Activated CD4-positive, alpha-beta T cell treated with anti-CD3 and anti-CD28 coated beads for 36 hours (primary cell): ENCODE data around the gene AKT1S1. TPM values are rescaled to one million over a fixed set of nuclear protein-coding genes. Genes with fewer than 3 reads are reported as not detected.

ENCODE experiments used
- ATAC-seq: fragments of 200-7000 bp; cut with Tn5 transposase; one replicate; pipeline ENCODE4 v1.10.0; 2021; ENCODE audit warnings: mild to moderate bottlenecking, moderate library complexity
- CTCF ChIA-PET: fragments of 350-600 bp; sonication (Branson Sonifier 250); formaldehyde crosslinking; loops from one replicate; lab custom pipeline; 2021; ENCODE audit warnings: antibody characterized with exemption; lab: Charles Lee
- POLR2A ChIA-PET: fragments of 350-600 bp; sonication (Branson Sonifier 250); formaldehyde crosslinking; loops from one replicate; lab custom pipeline; 2021; ENCODE audit warnings: antibody characterized with exemption, inconsistent platforms; lab: Charles Lee
- DNase-seq: peaks from one replicate; pipeline ENCODE4 v3.0.0-alpha.2; 2020
- H3K27ac Mint-ChIP-seq: one replicate; pipeline ENCODE4 v1.8.0; 2021; ENCODE audit warnings: mixed read lengths
- H3K27me3 Mint-ChIP-seq: one replicate; pipeline ENCODE4 v1.8.0; 2021; ENCODE audit warnings: mixed read lengths
- H3K36me3 Mint-ChIP-seq: one replicate; pipeline ENCODE4 v1.8.0; 2021; ENCODE audit warnings: low read depth, mixed read lengths
- H3K4me1 Mint-ChIP-seq: one replicate; pipeline ENCODE4 v1.8.0; 2021; ENCODE audit warnings: mixed read lengths
- H3K4me3 Mint-ChIP-seq: one replicate; pipeline ENCODE4 v1.8.0; 2021; ENCODE audit warnings: mild to moderate bottlenecking, moderate library complexity, mixed read lengths
- H3K9me3 Mint-ChIP-seq: one replicate; pipeline ENCODE4 v1.8.0; 2021; ENCODE audit warnings: low read depth, mixed read lengths
- intact Hi-C, 2 experiments: fragments of 100-400 bp; cut with DNase I in 1 of 2; cut with micrococcal nuclease in 1 of 2; formaldehyde crosslinking; loops; one replicate each; pipeline versions ENCODE4 v1.14.2 to v1.15.1; 2022 to 2024; cut with DNase I, micrococcal nuclease
- total RNA-seq, 2 experiments: library from RNA; stranded (reverse); gene quantifications; one replicate each; pipeline ENCODE4 v1.2.3, GENCODE V29; 2021

The AKT1S1 gene
- total RNA-seq, 2 experiments from 2014 or later: 16.1 to 20.3 TPM

- H3K36me3 Mint-ChIP-seq: peaks cover 18% of the 10 kb centered on the region
- peak overlapping the region; percentile 58 for H3K27ac Mint-ChIP-seq
- peak overlapping the region; percentile 85 for H3K4me3 Mint-ChIP-seq
- ATAC-seq (peak; percentile 0), DNase-seq (no peak)
- H3K4me1 Mint-ChIP-seq: peaks cover 36% of the 10 kb centered on the region
- intact Hi-C loops: loop anchor here (1.0 to 2.0 kb wide), 11 partner anchors 17 to 353 kb away; partner anchors contain the start of genes AKT1S1 (in 2 of the 2), FUZ (in 2 of the 2), TBC1D17 (in 2 of the 2) and MED25 (in 1 of the 2)
- no peaks in the 10 kb centered on the region for H3K27me3 Mint-ChIP-seq
- ChIA-PET CTCF (interaction anchor here (0.6 to 1.0 kb wide), 6 partner anchors 15 to 132 kb away, joined by 3 to 7 read pairs (median 3); partner anchors contain the start of genes FUZ and MED25), POLR2A (interaction anchor here (0.6 to 1.5 kb wide), 6 partner anchors 11 to 545 kb away, joined by 3 to 7 read pairs (median 4); partner anchors contain the start of genes ATF5, FUZ and NUP62)
- peaks cover 11% of the 10 kb centered on the region for H3K9me3 Mint-ChIP-seq
Measured at GRCh38 chr19:49850221-49850486, 27.0 kb downstream of the AKT1S1 start.

- ATAC-seq: no peak
- DNase-seq: no peak
- POLR2A ChIA-PET: interaction anchor here (1.5 kb wide), 1 partner anchor 31 kb away, joined by 3 read pairs; no protein-coding TSS in a partner anchor
- no peaks in the 10 kb centered on the region for H3K27me3 Mint-ChIP-seq
- H3K9me3 Mint-ChIP-seq: peaks cover 11% of the 10 kb centered on the region
- CTCF ChIA-PET: interaction anchor here (0.6 to 1.0 kb wide), 2 partner anchors 31 to 132 kb away, joined by 3 to 5 read pairs; partner anchors contain the start of gene MED25
- H3K4me3 Mint-ChIP-seq: peak overlapping the region; percentile 85
- intact Hi-C loops: loop anchor here (1.0 to 2.0 kb wide), 11 partner anchors 18 to 353 kb away; partner anchors contain the start of genes AKT1S1 (in 2 of the 2), FUZ (in 2 of the 2), TBC1D17 (in 2 of the 2) and MED25 (in 1 of the 2)
- peaks cover 36% of the 10 kb centered on the region for H3K4me1 Mint-ChIP-seq
- peaks cover 18% of the 10 kb centered on the region for H3K36me3 Mint-ChIP-seq
- H3K27ac Mint-ChIP-seq: no peak overlapping the region
Measured at GRCh38 chr19:49849433-49850220, 27.5 kb downstream of the AKT1S1 start.

- Mint-ChIP-seq H3K9me3 (peaks cover 11% of the 10 kb centered on the region), H3K4me1 (peaks cover 36% of the 10 kb centered on the region), H3K27me3 (no peaks in the 10 kb centered on the region), H3K27ac (peak overlapping the region; percentile 29), H3K36me3 (peaks cover 18% of the 10 kb centered on the region), H3K4me3 (peak overlapping the region; percentile 30)
- intact Hi-C loops: no loop called here
- ATAC-seq (no peak), DNase-seq (no peak)
- POLR2A ChIA-PET: interaction anchor here (0.8 to 1.5 kb wide), 3 partner anchors 30 to 184 kb away, joined by 3 read pairs; partner anchors contain the start of genes IRF3 and PRMT1
- CTCF ChIA-PET: interaction anchor here (0.8 to 1.3 kb wide), 2 partner anchors 20 to 218 kb away, joined by 3 to 5 read pairs; no protein-coding TSS in a partner anchor
Measured at GRCh38 chr19:49848938-49849337, 28.2 kb downstream of the AKT1S1 start.

- H3K9me3 Mint-ChIP-seq: peaks cover 11% of the 10 kb centered on the region
- H3K36me3 Mint-ChIP-seq: peaks cover 18% of the 10 kb centered on the region
- ATAC-seq (peak; percentile 22), DNase-seq (peak; percentile 31)
- intact Hi-C loops: no loop called here
- ChIA-PET POLR2A (interaction anchor here (0.6 to 1.5 kb wide), 8 partner anchors 17 to 1229 kb away, joined by 3 to 7 read pairs (median 3); partner anchors contain the start of genes IRF3, PRMT1, RPL18 and SPHK2), CTCF (interaction anchor here (0.8 to 1.3 kb wide), 2 partner anchors 21 to 218 kb away, joined by 3 to 5 read pairs; no protein-coding TSS in a partner anchor)
- peaks cover 33% of the 10 kb centered on the region for H3K4me1 Mint-ChIP-seq
- H3K27me3 Mint-ChIP-seq: no peaks in the 10 kb centered on the region
- H3K4me3 Mint-ChIP-seq: no peak overlapping the region
- no peak overlapping the region for H3K27ac Mint-ChIP-seq
Measured at GRCh38 chr19:49847731-49848696, 29.1 kb downstream of the AKT1S1 start.

GRCh38 chr19:49846408-49846807 lies 30.7 kb downstream of the AKT1S1 start:
- intact Hi-C loops: no loop called here
- POLR2A ChIA-PET: interaction anchor here (0.7 kb wide), 1 partner anchor 280 kb away, joined by 4 read pairs; no protein-coding TSS in a partner anchor
- Mint-ChIP-seq H3K4me3 (no peak overlapping the region), H3K27me3 (no peaks in the 10 kb centered on the region), H3K36me3 (peaks cover 11% of the 10 kb centered on the region), H3K4me1 (peaks cover 22% of the 10 kb centered on the region), H3K27ac (no peak overlapping the region), H3K9me3 (peaks cover 11% of the 10 kb centered on the region)
- CTCF ChIA-PET: no interaction called here
- no peak for DNase-seq
- ATAC-seq: no peak

GRCh38 chr19:49845414-49845813 lies 31.7 kb downstream of the AKT1S1 start:
- Mint-ChIP-seq H3K4me1 (peaks cover 22% of the 10 kb centered on the region), H3K36me3 (peaks cover 11% of the 10 kb centered on the region), H3K9me3 (peaks cover 11% of the 10 kb centered on the region), H3K27ac (no peak overlapping the region), H3K27me3 (no peaks in the 10 kb centered on the region), H3K4me3 (no peak overlapping the region)
- POLR2A ChIA-PET: no interaction called here
- no peak for ATAC-seq
- CTCF ChIA-PET: interaction anchor here (0.6 kb wide), 1 partner anchor 41 kb away, joined by 3 read pairs; no protein-coding TSS in a partner anchor
- DNase-seq: no peak
- intact Hi-C loops: no loop called here

- ATAC-seq (no peak), DNase-seq (no peak)
- no peak overlapping the region for H3K4me3 Mint-ChIP-seq
- ChIA-PET POLR2A (no interaction called here), CTCF (no interaction called here)
- H3K4me1 Mint-ChIP-seq: peaks cover 14% of the 10 kb centered on the region
- peaks cover 6% of the 10 kb centered on the region for H3K9me3 Mint-ChIP-seq
- peaks cover 4% of the 10 kb centered on the region for H3K36me3 Mint-ChIP-seq
- intact Hi-C loops: no loop called here
- no peaks in the 10 kb centered on the region for H3K27me3 Mint-ChIP-seq
- no peak overlapping the region for H3K27ac Mint-ChIP-seq
Measured at GRCh38 chr19:49844138-49845095, 32.7 kb downstream of the AKT1S1 start.

GRCh38 chr19:49843265-49843664 lies 33.9 kb downstream of the AKT1S1 start:
- H3K4me1 Mint-ChIP-seq: peaks cover 4% of the 10 kb centered on the region
- no peaks in the 10 kb centered on the region for H3K9me3 Mint-ChIP-seq
- no peak overlapping the region for H3K27ac Mint-ChIP-seq
- no peaks in the 10 kb centered on the region for H3K27me3 Mint-ChIP-seq
- POLR2A ChIA-PET: no interaction called here
- intact Hi-C loops: no loop called here
- CTCF ChIA-PET: interaction anchor here (0.6 kb wide), 1 partner anchor 340 kb away, joined by 3 read pairs; no protein-coding TSS in a partner anchor
- H3K36me3 Mint-ChIP-seq: peaks cover 9% of the 10 kb centered on the region
- H3K4me3 Mint-ChIP-seq: no peak overlapping the region
- DNase-seq (no peak), ATAC-seq (no peak)

- intact Hi-C loops: no loop called here
- ATAC-seq: no peak
- H3K9me3 Mint-ChIP-seq: no peaks in the 10 kb centered on the region
- CTCF ChIA-PET: no interaction called here
- POLR2A ChIA-PET: no interaction called here
- H3K4me3 Mint-ChIP-seq: no peak overlapping the region
- peaks cover 16% of the 10 kb centered on the region for H3K36me3 Mint-ChIP-seq
- H3K4me1 Mint-ChIP-seq: no peaks in the 10 kb centered on the region
- no peak for DNase-seq
- no peaks in the 10 kb centered on the region for H3K27me3 Mint-ChIP-seq
- no peak overlapping the region for H3K27ac Mint-ChIP-seq
Measured at GRCh38 chr19:49840736-49841249, 36.4 kb downstream of the AKT1S1 start.

GRCh38 chr19:49840321-49840720 lies 36.8 kb downstream of the AKT1S1 start:
- no peaks in the 10 kb centered on the region for H3K4me1 Mint-ChIP-seq
- no peak overlapping the region for H3K4me3 Mint-ChIP-seq
- H3K27me3 Mint-ChIP-seq: no peaks in the 10 kb centered on the region
- POLR2A ChIA-PET: no interaction called here
- no peak for DNase-seq
- H3K36me3 Mint-ChIP-seq: peaks cover 17% of the 10 kb centered on the region
- no peak overlapping the region for H3K27ac Mint-ChIP-seq
- H3K9me3 Mint-ChIP-seq: no peaks in the 10 kb centered on the region
- CTCF ChIA-PET: no interaction called here
- ATAC-seq: no peak
- intact Hi-C loops: no loop called here
